Astrocyte (in vitro differentiated cells and primary cell): Measurements from ENCODE around the gene RIMBP2. TPM values are rescaled to one million over a fixed set of nuclear protein-coding genes. Genes with fewer than 3 reads are reported as not detected.

Source experiments
- DNase-seq: peaks from one replicate; pipeline ENCODE4 v3.0.0-alpha.2; 2010; ENCODE audit warnings: low read depth
- FAIRE-seq: peaks from 2 replicates; lab custom pipeline; 2011; peaks lifted over from hg19 to GRCh38; lab: Jason Lieb, UNC
- H2AFZ ChIP-seq: 2 replicates; pipeline ENCODE4 v1.6.0; 2012; ENCODE audit warnings: low read depth, low read length, inconsistent platforms
- H3K27ac ChIP-seq: 2 replicates; pipeline ENCODE4 v1.5.1; 2011; ENCODE audit warnings: low read depth, low read length, inconsistent platforms
- H3K27me3 ChIP-seq: 2 replicates; pipeline ENCODE4 v1.6.0; 2011; ENCODE audit warnings: low read length, inconsistent platforms; ENCODE audit not compliant: insufficient read depth
- H3K36me3 ChIP-seq: 2 replicates; pipeline ENCODE4 v1.5.1; 2011; ENCODE audit warnings: low read length, inconsistent platforms; ENCODE audit not compliant: insufficient read depth
- H3K4me1 ChIP-seq: 2 replicates; pipeline ENCODE4 v1.5.1; 2011; ENCODE audit warnings: low read length, inconsistent platforms; ENCODE audit not compliant: insufficient read depth
- H3K4me2 ChIP-seq: 2 replicates; pipeline ENCODE4 v1.6.0; 2012; ENCODE audit warnings: low read length, inconsistent platforms
- H3K4me3 ChIP-seq: 2 replicates; pipeline ENCODE4 v1.5.1; 2011; ENCODE audit warnings: low read depth, mild to moderate bottlenecking, low read length, inconsistent platforms; ENCODE audit not compliant: insufficient read depth
- H3K79me2 ChIP-seq: 2 replicates; pipeline ENCODE4 v1.6.0; 2012; ENCODE audit warnings: mild to moderate bottlenecking, low read length, inconsistent platforms; ENCODE audit not compliant: insufficient read depth
- H3K9ac ChIP-seq: 2 replicates; pipeline ENCODE4 v1.6.0; 2012; ENCODE audit warnings: mild to moderate bottlenecking, low read length, inconsistent platforms
- H3K9me3 ChIP-seq: 2 replicates; pipeline ENCODE4 v1.5.1; 2012; ENCODE audit warnings: low read depth, mild to moderate bottlenecking, low read length, inconsistent platforms; ENCODE audit not compliant: insufficient read depth
- H4K20me1 ChIP-seq: 2 replicates; pipeline ENCODE4 v1.6.0; 2012; ENCODE audit warnings: low read length, inconsistent platforms; ENCODE audit not compliant: insufficient read depth
- H3K27ac Mint-ChIP-seq: one replicate; pipeline ENCODE4 v1.8.0; 2021; ENCODE audit warnings: mild to moderate bottlenecking, mixed read lengths; ENCODE audit not compliant: unreplicated experiment
- H3K27me3 Mint-ChIP-seq: one replicate; pipeline ENCODE4 v1.8.0; 2021; ENCODE audit warnings: low read depth, mixed read lengths; ENCODE audit not compliant: unreplicated experiment
- H3K36me3 Mint-ChIP-seq: one replicate; pipeline ENCODE4 v1.8.0; 2021; ENCODE audit warnings: low read depth, mixed read lengths; ENCODE audit not compliant: unreplicated experiment
- H3K4me1 Mint-ChIP-seq: one replicate; pipeline ENCODE4 v1.8.0; 2021; ENCODE audit warnings: low read depth, mixed read lengths; ENCODE audit not compliant: unreplicated experiment
- H3K4me3 Mint-ChIP-seq: one replicate; pipeline ENCODE4 v1.8.0; 2021; ENCODE audit warnings: mild to moderate bottlenecking, moderate library complexity, mixed read lengths; ENCODE audit not compliant: unreplicated experiment
- H3K9me3 Mint-ChIP-seq: one replicate; pipeline ENCODE4 v1.8.0; 2021; ENCODE audit warnings: mild to moderate bottlenecking, mixed read lengths; ENCODE audit not compliant: unreplicated experiment
- EZH2 ChIP-seq: IDR thresholded peaks from 2 replicates; pipeline ENCODE4 v1.6.1; 2012; ENCODE audit warnings: mild to moderate bottlenecking, low read length, inconsistent platforms; ENCODE audit not compliant: insufficient read depth
- total RNA-seq: library from RNA; stranded (reverse); gene quantifications from 2 replicates; pipeline ENCODE4 v1.2.1, GENCODE V29; 2021
- TF ChIP-seq, protein P1 (sequence below): IDR thresholded peaks from 2 replicates; pipeline ENCODE4 v1.5.1; 2011; ENCODE audit warnings: low read depth, mild to moderate bottlenecking, inconsistent platforms, low read length, moderate library complexity; ENCODE audit not compliant: insufficient read depth

RIMBP2 gene
- total RNA-seq, 1 donor from 2014 or later = 2.2 TPM

DNA sequence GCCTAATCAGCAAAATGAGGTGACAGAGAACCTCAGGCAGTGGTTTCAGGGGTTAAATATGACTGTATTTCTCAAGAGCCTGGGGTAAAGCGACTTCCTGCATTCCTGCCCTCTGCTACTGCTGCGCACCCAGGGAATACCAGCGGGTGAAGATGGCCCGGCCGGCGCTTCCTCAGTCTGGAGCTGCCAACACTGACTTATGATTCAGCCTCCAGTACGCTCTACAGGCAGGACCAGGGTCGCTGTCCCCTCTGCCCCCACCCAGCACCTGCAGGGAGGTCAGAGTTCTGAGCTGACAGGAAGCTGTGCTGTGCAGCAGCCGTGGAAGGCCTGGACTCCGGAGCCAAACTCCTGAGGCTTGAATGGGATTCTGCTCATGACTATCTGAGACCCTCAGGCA, 250.5 kb downstream of the RIMBP2 start:
- H3K9me3 Mint-ChIP-seq = peaks cover 33% of the 10 kb centered on the region
- no peaks in the 10 kb centered on the region for H3K27me3 ChIP-seq
- H3K79me2 ChIP-seq = no peaks in the 10 kb centered on the region
- no peak overlapping the region for H2AFZ ChIP-seq
- no peak overlapping the region for H3K4me2 ChIP-seq
- no peak overlapping the region for H3K27ac Mint-ChIP-seq
- peaks cover 19% of the 10 kb centered on the region for H3K9me3 ChIP-seq
- no peaks in the 10 kb centered on the region for H3K4me1 Mint-ChIP-seq
- H3K27me3 Mint-ChIP-seq = no peaks in the 10 kb centered on the region
- no peaks in the 10 kb centered on the region for H3K4me1 ChIP-seq
- H3K27ac ChIP-seq = no peak overlapping the region
- no peak overlapping the region for H3K9ac ChIP-seq
- no peak for DNase-seq
- no peaks in the 10 kb centered on the region for H3K36me3 ChIP-seq
- no peaks in the 10 kb centered on the region for H3K36me3 Mint-ChIP-seq
- TF ChIP-seq, protein P1, sequence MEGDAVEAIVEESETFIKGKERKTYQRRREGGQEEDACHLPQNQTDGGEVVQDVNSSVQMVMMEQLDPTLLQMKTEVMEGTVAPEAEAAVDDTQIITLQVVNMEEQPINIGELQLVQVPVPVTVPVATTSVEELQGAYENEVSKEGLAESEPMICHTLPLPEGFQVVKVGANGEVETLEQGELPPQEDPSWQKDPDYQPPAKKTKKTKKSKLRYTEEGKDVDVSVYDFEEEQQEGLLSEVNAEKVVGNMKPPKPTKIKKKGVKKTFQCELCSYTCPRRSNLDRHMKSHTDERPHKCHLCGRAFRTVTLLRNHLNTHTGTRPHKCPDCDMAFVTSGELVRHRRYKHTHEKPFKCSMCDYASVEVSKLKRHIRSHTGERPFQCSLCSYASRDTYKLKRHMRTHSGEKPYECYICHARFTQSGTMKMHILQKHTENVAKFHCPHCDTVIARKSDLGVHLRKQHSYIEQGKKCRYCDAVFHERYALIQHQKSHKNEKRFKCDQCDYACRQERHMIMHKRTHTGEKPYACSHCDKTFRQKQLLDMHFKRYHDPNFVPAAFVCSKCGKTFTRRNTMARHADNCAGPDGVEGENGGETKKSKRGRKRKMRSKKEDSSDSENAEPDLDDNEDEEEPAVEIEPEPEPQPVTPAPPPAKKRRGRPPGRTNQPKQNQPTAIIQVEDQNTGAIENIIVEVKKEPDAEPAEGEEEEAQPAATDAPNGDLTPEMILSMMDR = no peak
- no peak for TF ChIP-seq EZH2
- no peak overlapping the region for H3K4me3 Mint-ChIP-seq
- no peaks in the 10 kb centered on the region for H4K20me1 ChIP-seq
- FAIRE-seq = no peak
- no peak overlapping the region for H3K4me3 ChIP-seq

DNA sequence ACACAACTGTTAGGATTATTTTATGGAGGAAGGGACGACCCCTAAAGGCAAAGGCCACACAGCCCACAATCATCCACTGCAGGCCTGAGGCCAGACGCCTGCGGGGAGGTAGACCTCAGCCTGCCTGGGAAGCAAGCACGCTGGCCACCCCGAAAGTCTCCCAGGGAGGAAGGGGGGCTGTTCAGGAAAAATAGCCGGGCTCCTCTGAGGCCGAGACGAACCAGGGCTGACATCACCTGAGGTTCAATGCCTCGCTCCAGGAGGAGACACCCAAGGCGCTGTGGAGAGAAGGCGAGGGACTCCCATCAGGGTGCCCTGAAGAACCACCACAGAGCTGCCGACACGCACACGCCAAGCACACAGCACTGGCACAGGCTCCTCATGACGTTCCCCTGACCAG, 251.1 kb downstream of the RIMBP2 start:
- H3K36me3 Mint-ChIP-seq = no peaks in the 10 kb centered on the region
- no peaks in the 10 kb centered on the region for H3K4me1 Mint-ChIP-seq
- Histone ChIP-seq H3K79me2 (no peaks in the 10 kb centered on the region), H3K36me3 (no peaks in the 10 kb centered on the region), H2AFZ (no peak overlapping the region), H3K4me3 (no peak overlapping the region), H3K9me3 (peaks cover 19% of the 10 kb centered on the region), H4K20me1 (no peaks in the 10 kb centered on the region), H3K27ac (no peak overlapping the region), H3K9ac (no peak overlapping the region), H3K27me3 (no peaks in the 10 kb centered on the region), H3K4me1 (no peaks in the 10 kb centered on the region), H3K4me2 (no peak overlapping the region)
- TF ChIP-seq, protein P1 = no peak
- TF ChIP-seq EZH2 = no peak
- H3K9me3 Mint-ChIP-seq = peaks cover 32% of the 10 kb centered on the region
- DNase-seq (no peak), FAIRE-seq (no peak)
- no peaks in the 10 kb centered on the region for H3K27me3 Mint-ChIP-seq
- no peak overlapping the region for H3K27ac Mint-ChIP-seq
- no peak overlapping the region for H3K4me3 Mint-ChIP-seq

DNA sequence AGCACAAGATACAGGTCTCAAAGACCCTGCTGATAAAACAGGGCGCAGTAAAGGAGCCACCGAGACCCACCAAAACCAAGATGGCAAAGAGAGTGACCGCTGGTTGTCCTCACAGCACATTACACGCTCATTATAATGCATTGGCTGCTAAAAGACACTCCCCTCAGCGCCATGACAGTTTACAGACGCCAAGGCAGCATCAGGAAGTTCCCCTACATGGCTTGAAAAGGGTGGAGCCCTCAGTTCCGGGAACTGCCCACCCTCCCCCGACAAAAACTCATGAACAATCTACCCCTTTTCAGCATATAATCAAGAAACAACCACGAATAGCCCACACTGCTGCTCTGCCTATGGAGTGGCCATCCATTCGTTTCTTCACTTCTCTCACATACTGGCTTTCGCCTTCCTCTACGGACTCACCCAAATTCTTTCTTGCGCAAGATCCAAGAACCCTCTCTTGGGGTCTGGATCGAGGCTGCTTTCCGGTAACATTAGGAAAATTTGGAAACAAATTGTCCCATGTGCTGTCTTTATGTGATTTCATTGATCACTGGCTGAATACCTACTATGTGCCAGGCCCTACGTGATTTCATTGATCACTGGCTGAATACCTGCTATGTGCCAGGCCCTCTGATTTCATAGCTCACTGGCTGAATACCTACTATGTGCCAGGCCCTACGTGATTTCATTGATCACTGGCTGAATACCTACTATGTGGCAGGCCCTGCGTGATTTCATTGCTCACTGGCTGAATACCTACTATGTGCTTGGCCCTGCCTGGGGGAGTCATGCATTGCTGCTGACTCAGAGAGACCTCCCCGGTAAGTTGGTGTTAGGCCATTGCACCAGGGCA, 252.1 kb downstream of the RIMBP2 start:
- Mint-ChIP-seq H3K4me1 (no peaks in the 10 kb centered on the region), H3K27me3 (no peaks in the 10 kb centered on the region), H3K36me3 (no peaks in the 10 kb centered on the region), H3K4me3 (no peak overlapping the region), H3K27ac (no peak overlapping the region), H3K9me3 (peaks cover 26% of the 10 kb centered on the region)
- Histone ChIP-seq H3K4me1 (no peaks in the 10 kb centered on the region), H2AFZ (no peak overlapping the region), H3K9me3 (peaks cover 19% of the 10 kb centered on the region), H3K79me2 (no peaks in the 10 kb centered on the region), H3K27me3 (no peaks in the 10 kb centered on the region), H3K4me3 (no peak overlapping the region), H3K36me3 (no peaks in the 10 kb centered on the region), H3K4me2 (no peak overlapping the region), H4K20me1 (no peaks in the 10 kb centered on the region), H3K9ac (no peak overlapping the region), H3K27ac (no peak overlapping the region)
- TF ChIP-seq, protein P1 = no peak
- no peak for TF ChIP-seq EZH2
- no peak for DNase-seq
- FAIRE-seq = no peak
